ENCODE data around the gene WNT2B.

The WNT2B gene

GRCh38 chr1:112554411-112554810, 45.6 kb downstream of the WNT2B start:
- TF ChIP-seq EP300 (IDR thresholded peaks at IDR 0.05; ENCODE audit: borderline replicate concordance) = no peak
- no peak for TF ChIP-seq YY1 (IDR thresholded peaks at IDR 0.05; ENCODE audit: low read depth)
- no peak for TF ChIP-seq REST (IDR thresholded peaks at IDR 0.05; ENCODE audit: low read depth)
- TF ChIP-seq NFIC (IDR thresholded peaks at IDR 0.05) = no peak
- no peak for TF ChIP-seq CEBPB (IDR thresholded peaks at IDR 0.05)
- TF ChIP-seq TAF1 (IDR thresholded peaks at IDR 0.05; ENCODE audit: low read depth) = no peak
- TF ChIP-seq CREB1 (IDR thresholded peaks at IDR 0.05; ENCODE audit: low read depth) = no peak
- no peak for TF ChIP-seq RAD21 (IDR thresholded peaks at IDR 0.05; ENCODE audit: low read depth)
- no peak for TF ChIP-seq MAX (IDR thresholded peaks at IDR 0.05)
- TF ChIP-seq TCF12 (IDR thresholded peaks at IDR 0.05; ENCODE audit: low read depth) = no peak
- no peak for TF ChIP-seq USF1 (IDR thresholded peaks at IDR 0.05)
- TF ChIP-seq FOXM1 (IDR thresholded peaks at IDR 0.05; ENCODE audit: borderline replicate concordance, low read depth) = no peak

GRCh38 chr1:112557385-112557784, 48.6 kb downstream of the WNT2B start:
- no peak for TF ChIP-seq CREB1 (IDR thresholded peaks at IDR 0.05; ENCODE audit: low read depth)
- no peak for TF ChIP-seq TEAD4 (IDR thresholded peaks at IDR 0.05)
- no peak for TF ChIP-seq CEBPB (IDR thresholded peaks at IDR 0.05)
- TF ChIP-seq TAF1 (IDR thresholded peaks at IDR 0.05; ENCODE audit: low read depth) = no peak
- no peak for TF ChIP-seq TCF12 (IDR thresholded peaks at IDR 0.05; ENCODE audit: low read depth)
- no peak for TF ChIP-seq NFIC (IDR thresholded peaks at IDR 0.05)
- TF ChIP-seq ZBTB7A (IDR thresholded peaks at IDR 0.05; ENCODE audit: low read depth) = no peak
- TF ChIP-seq USF1 (IDR thresholded peaks at IDR 0.05) = no peak
- TF ChIP-seq YY1 (IDR thresholded peaks at IDR 0.05; ENCODE audit: low read depth) = no peak
- TF ChIP-seq EGR1 (IDR thresholded peaks at IDR 0.05) = no peak
- TF ChIP-seq FOXM1 (IDR thresholded peaks at IDR 0.05; ENCODE audit: borderline replicate concordance, low read depth) = no peak
- TF ChIP-seq REST (IDR thresholded peaks at IDR 0.05; ENCODE audit: low read depth) = no peak
- TF ChIP-seq EP300 (IDR thresholded peaks at IDR 0.05; ENCODE audit: borderline replicate concordance) = no peak
- no peak for TF ChIP-seq RAD21 (IDR thresholded peaks at IDR 0.05; ENCODE audit: low read depth)
- no peak for TF ChIP-seq MAX (IDR thresholded peaks at IDR 0.05)

- TF ChIP-seq EGR1 (IDR thresholded peaks at IDR 0.05) (no peak), TEAD4 (IDR thresholded peaks at IDR 0.05) (no peak), TAF1 (IDR thresholded peaks at IDR 0.05; ENCODE audit: low read depth) (no peak), CEBPB (IDR thresholded peaks at IDR 0.05) (no peak), RAD21 (IDR thresholded peaks at IDR 0.05; ENCODE audit: low read depth) (no peak), TCF12 (IDR thresholded peaks at IDR 0.05; ENCODE audit: low read depth) (no peak), FOXM1 (IDR thresholded peaks at IDR 0.05; ENCODE audit: borderline replicate concordance, low read depth) (no peak), NFIC (IDR thresholded peaks at IDR 0.05) (no peak), ZBTB7A (IDR thresholded peaks at IDR 0.05; ENCODE audit: low read depth) (no peak), EP300 (IDR thresholded peaks at IDR 0.05; ENCODE audit: borderline replicate concordance) (no peak), CREB1 (IDR thresholded peaks at IDR 0.05; ENCODE audit: low read depth) (no peak), REST (IDR thresholded peaks at IDR 0.05; ENCODE audit: low read depth) (no peak), USF1 (IDR thresholded peaks at IDR 0.05) (no peak), YY1 (IDR thresholded peaks at IDR 0.05; ENCODE audit: low read depth) (no peak), MAX (IDR thresholded peaks at IDR 0.05) (no peak)
These were observed 49.9 kb downstream of the WNT2B start for GRCh38 chr1:112558634-112559033.

- no peak for TF ChIP-seq YY1 (IDR thresholded peaks at IDR 0.05; ENCODE audit: low read depth)
- no peak for TF ChIP-seq TCF12 (IDR thresholded peaks at IDR 0.05; ENCODE audit: low read depth)
- TF ChIP-seq ZBTB7A (IDR thresholded peaks at IDR 0.05; ENCODE audit: low read depth) = no peak
- no peak for TF ChIP-seq RAD21 (IDR thresholded peaks at IDR 0.05; ENCODE audit: low read depth)
- TF ChIP-seq CEBPB (IDR thresholded peaks at IDR 0.05) = no peak
- no peak for TF ChIP-seq CREB1 (IDR thresholded peaks at IDR 0.05; ENCODE audit: low read depth)
- TF ChIP-seq EP300 (IDR thresholded peaks at IDR 0.05; ENCODE audit: borderline replicate concordance) = no peak
- no peak for TF ChIP-seq MAX (IDR thresholded peaks at IDR 0.05)
- no peak for TF ChIP-seq EGR1 (IDR thresholded peaks at IDR 0.05)
- no peak for TF ChIP-seq NFIC (IDR thresholded peaks at IDR 0.05)
- no peak for TF ChIP-seq FOXM1 (IDR thresholded peaks at IDR 0.05; ENCODE audit: borderline replicate concordance, low read depth)
- TF ChIP-seq TEAD4 (IDR thresholded peaks at IDR 0.05) = no peak
- no peak for TF ChIP-seq TAF1 (IDR thresholded peaks at IDR 0.05; ENCODE audit: low read depth)
- no peak for TF ChIP-seq USF1 (IDR thresholded peaks at IDR 0.05)
- no peak for TF ChIP-seq REST (IDR thresholded peaks at IDR 0.05; ENCODE audit: low read depth)
These were observed 54.6 kb downstream of the WNT2B start for GRCh38 chr1:112563341-112563740.

Measured in Ishikawa (cell line).